CD8-positive, alpha-beta memory T cell (primary cell): Measurements from ENCODE around the gene SHISAL2B. TPM values are rescaled to one million over a fixed set of nuclear protein-coding genes. Genes with fewer than 3 reads are reported as not detected.

Source experiments
- CTCF ChIA-PET: fragments of 350-600 bp; sonication (Branson Sonifier 250); formaldehyde crosslinking; loops from one replicate; lab custom pipeline; 2021; ENCODE audit warnings: antibody characterized with exemption; lab: Charles Lee
- POLR2A ChIA-PET: fragments of 350-600 bp; sonication (Branson Sonifier 250); formaldehyde crosslinking; loops from one replicate; lab custom pipeline; 2021; ENCODE audit warnings: antibody characterized with exemption; lab: Charles Lee
- DNase-seq, 5 donors: peaks; one replicate each; pipeline versions ENCODE4 v3.0.0 to v3.0.0-alpha.2; 2020 to 2022; ENCODE audit warnings: mixed read lengths in 1 of 5
- H3K27ac ChIP-seq: one replicate; pipeline ENCODE4 v1.7.0; 2013; ENCODE audit warnings: low read depth, mild to moderate bottlenecking, low read length, moderate library complexity
- H3K27me3 ChIP-seq: 2 replicates; pipeline ENCODE4 v1.7.0; 2013; ENCODE audit warnings: low read length, mild to moderate bottlenecking; ENCODE audit not compliant: insufficient read depth, poor library complexity, severe bottlenecking
- H3K36me3 ChIP-seq: 2 replicates; pipeline ENCODE4 v1.7.0; 2013; ENCODE audit warnings: mild to moderate bottlenecking, low read length, moderate library complexity; ENCODE audit not compliant: insufficient read depth
- H3K4me1 ChIP-seq: 2 replicates; pipeline ENCODE4 v1.7.0; 2013; ENCODE audit warnings: mild to moderate bottlenecking, low read length, moderate library complexity; ENCODE audit not compliant: insufficient read depth
- H3K4me3 ChIP-seq: 2 replicates; pipeline ENCODE4 v1.7.0; 2013; ENCODE audit warnings: mild to moderate bottlenecking, low read length
- H3K9me3 ChIP-seq: 2 replicates; pipeline ENCODE4 v1.7.0; 2013; ENCODE audit warnings: mild to moderate bottlenecking, low read length
- H3K27ac Mint-ChIP-seq, 8 donors: one replicate each; pipeline ENCODE4 v1.8.0; 2020 to 2021; ENCODE audit warnings: mixed read lengths in 8 of 8, mild to moderate bottlenecking in 6 of 8, inconsistent platforms in 3 of 8, moderate library complexity in 3 of 8
- H3K27me3 Mint-ChIP-seq, 2 donors: one replicate each; pipeline ENCODE4 v1.8.0; 2020 to 2021; ENCODE audit warnings: mixed read lengths in 2 of 2, mild to moderate bottlenecking in 1 of 2, moderate library complexity in 1 of 2
- H3K36me3 Mint-ChIP-seq, 3 donors: one replicate each; pipeline ENCODE4 v1.8.0; 2020 to 2021; ENCODE audit warnings: mixed read lengths in 3 of 3, inconsistent platforms in 1 of 3, mild to moderate bottlenecking in 1 of 3
- H3K4me1 Mint-ChIP-seq, 3 donors: one replicate each; pipeline ENCODE4 v1.8.0; 2020 to 2021; ENCODE audit warnings: mixed read lengths in 3 of 3, inconsistent platforms in 1 of 3, mild to moderate bottlenecking in 1 of 3
- H3K4me3 Mint-ChIP-seq, 7 donors: one replicate each; pipeline ENCODE4 v1.8.0; 2020 to 2021; ENCODE audit warnings: mixed read lengths in 7 of 7, mild to moderate bottlenecking in 6 of 7, moderate library complexity in 4 of 7, inconsistent platforms in 2 of 7
- H3K9me3 Mint-ChIP-seq, 5 donors: one replicate each; pipeline ENCODE4 v1.8.0; 2020 to 2022; ENCODE audit warnings: mixed read lengths in 5 of 5, mild to moderate bottlenecking in 3 of 5, moderate library complexity in 2 of 5, inconsistent platforms in 1 of 5
- polyA plus RNA-seq: library from polyadenylated mRNA; unstranded; fragments of 300-500 nt; fragmentation: Illumina TruSeq; gene quantifications from one replicate; pipeline ENCODE4 v1.2.3, GENCODE V29; 2021
- total RNA-seq, 2 experiments: library from RNA; stranded (reverse); gene quantifications; one replicate each; pipeline ENCODE4 v1.2.3, GENCODE V29; 2021

The SHISAL2B gene
- total and polyA plus RNA-seq, 3 experiments from 2014 or later: not detected

DNA sequence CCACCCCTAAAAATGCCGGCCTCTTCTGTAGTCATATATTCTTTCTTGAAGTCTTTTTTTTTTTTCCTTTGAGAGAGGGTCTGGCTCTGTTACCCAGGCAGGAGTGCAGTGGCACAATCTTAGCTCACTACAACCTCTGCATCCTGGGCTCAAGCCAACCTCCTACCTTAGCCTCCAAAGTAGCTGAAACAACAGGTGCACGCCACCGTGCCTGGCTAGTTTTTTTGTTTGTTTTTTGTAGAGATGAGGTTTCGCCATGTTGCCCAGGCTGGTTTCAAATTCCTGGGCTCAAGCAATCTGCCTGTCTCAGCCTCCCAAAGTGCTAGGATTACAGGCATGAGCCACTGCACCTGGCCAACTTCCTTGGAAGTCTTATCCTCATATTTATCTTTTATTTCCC, 59.1 kb downstream of the SHISAL2B start:
- H3K36me3 Mint-ChIP-seq: peaks cover 3 to 27% (median 10%) of the 10 kb centered on the region in 3 donors
- no peaks in the 10 kb centered on the region for H3K9me3 Mint-ChIP-seq
- H3K4me1 ChIP-seq: no peaks in the 10 kb centered on the region
- H3K4me1 Mint-ChIP-seq: peaks cover 4 to 25% (median 25%) of the 10 kb centered on the region in 3 donors
- no peak overlapping the region for H3K4me3 Mint-ChIP-seq
- no peaks in the 10 kb centered on the region for H3K27me3 Mint-ChIP-seq
- peak overlapping the region in 1 of 8 donors; percentile 31 for H3K27ac Mint-ChIP-seq
- POLR2A ChIA-PET: no interaction called here
- peaks cover 3% of the 10 kb centered on the region for H3K36me3 ChIP-seq
- no peaks in the 10 kb centered on the region for H3K27me3 ChIP-seq
- no peak overlapping the region for H3K27ac ChIP-seq
- no peak for DNase-seq
- CTCF ChIA-PET: interaction anchor here (1.4 kb wide), 1 partner anchor 35 kb away, joined by 3 read pairs; no protein-coding TSS in a partner anchor
- no peaks in the 10 kb centered on the region for H3K9me3 ChIP-seq
- H3K4me3 ChIP-seq: no peak overlapping the region

- no peak overlapping the region for H3K4me3 ChIP-seq
- Mint-ChIP-seq H3K4me3 (no peak overlapping the region), H3K27me3 (no peaks in the 10 kb centered on the region), H3K27ac (no peak overlapping the region), H3K4me1 (peaks cover 10 to 37% (median 32%) of the 10 kb centered on the region in 3 donors), H3K9me3 (no peaks in the 10 kb centered on the region), H3K36me3 (peaks cover 3 to 41% (median 9%) of the 10 kb centered on the region in 3 donors)
- H3K27me3 ChIP-seq: no peaks in the 10 kb centered on the region
- DNase-seq: no peak
- no peak overlapping the region for H3K27ac ChIP-seq
- H3K9me3 ChIP-seq: no peaks in the 10 kb centered on the region
- ChIA-PET CTCF (no interaction called here), POLR2A (no interaction called here)
- H3K36me3 ChIP-seq: peaks cover 3% of the 10 kb centered on the region
- H3K4me1 ChIP-seq: no peaks in the 10 kb centered on the region
Observed at GRCh38 chr5:64754066-64754465, 63.8 kb downstream of the SHISAL2B start.

GRCh38 chr5:64758901-64759300, 68.6 kb downstream of the SHISAL2B start:
- Mint-ChIP-seq H3K27ac (no peak overlapping the region), H3K36me3 (peaks cover 0 to 56% (median 5%) of the 10 kb centered on the region in 3 donors), H3K27me3 (no peaks in the 10 kb centered on the region), H3K9me3 (no peaks in the 10 kb centered on the region), H3K4me3 (no peak overlapping the region), H3K4me1 (peaks cover 12 to 50% (median 47%) of the 10 kb centered on the region in 3 donors)
- no peak for DNase-seq
- Histone ChIP-seq H3K27me3 (no peaks in the 10 kb centered on the region), H3K27ac (no peak overlapping the region), H3K4me1 (no peaks in the 10 kb centered on the region), H3K9me3 (no peaks in the 10 kb centered on the region), H3K36me3 (peaks cover 2% of the 10 kb centered on the region), H3K4me3 (no peak overlapping the region)
- ChIA-PET POLR2A (no interaction called here), CTCF (interaction anchor here (1.7 kb wide), 1 partner anchor 9 kb away, joined by 3 read pairs; no protein-coding TSS in a partner anchor)

DNA sequence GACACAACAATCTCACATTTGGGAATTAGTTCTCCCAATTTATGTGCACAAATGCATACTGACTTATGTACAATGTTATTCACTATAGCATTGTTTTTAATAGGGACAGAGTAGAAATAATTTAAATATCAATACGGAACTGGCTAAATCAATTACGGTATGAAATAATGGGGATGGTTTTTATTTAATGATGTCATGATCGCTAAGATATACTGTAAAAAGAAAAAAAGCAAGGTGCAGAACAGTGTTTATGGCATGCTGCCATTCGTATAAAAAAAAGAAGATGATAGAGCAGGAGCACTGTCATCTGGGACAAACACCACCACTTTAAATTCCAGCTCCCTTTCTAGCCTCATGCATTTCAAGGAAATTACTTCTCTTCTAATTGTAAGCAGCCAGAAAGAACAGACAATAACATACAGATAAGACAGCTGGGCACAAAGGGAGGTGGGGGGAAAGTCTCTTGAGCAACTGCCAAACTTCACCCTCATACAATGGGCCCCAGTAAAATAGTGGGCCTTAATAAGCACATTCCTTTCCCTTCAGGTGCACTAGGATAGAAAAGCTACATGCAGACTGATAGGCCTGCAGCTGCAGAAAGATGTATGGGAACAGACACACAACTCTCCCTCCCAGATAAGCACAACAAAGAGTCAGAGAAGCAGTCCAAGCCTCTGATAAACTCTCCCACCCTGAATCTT, 69.8 kb downstream of the SHISAL2B start:
- Mint-ChIP-seq H3K27me3 (no peaks in the 10 kb centered on the region), H3K9me3 (no peaks in the 10 kb centered on the region), H3K27ac (no peak overlapping the region), H3K4me3 (no peak overlapping the region), H3K36me3 (peaks cover 0 to 53% (median 8%) of the 10 kb centered on the region in 3 donors), H3K4me1 (peaks cover 17 to 57% (median 55%) of the 10 kb centered on the region in 3 donors)
- Histone ChIP-seq H3K9me3 (no peaks in the 10 kb centered on the region), H3K4me1 (no peaks in the 10 kb centered on the region), H3K4me3 (no peak overlapping the region), H3K36me3 (no peaks in the 10 kb centered on the region), H3K27me3 (no peaks in the 10 kb centered on the region), H3K27ac (no peak overlapping the region)
- DNase-seq: no peak
- CTCF ChIA-PET: no interaction called here
- POLR2A ChIA-PET: no interaction called here

DNA sequence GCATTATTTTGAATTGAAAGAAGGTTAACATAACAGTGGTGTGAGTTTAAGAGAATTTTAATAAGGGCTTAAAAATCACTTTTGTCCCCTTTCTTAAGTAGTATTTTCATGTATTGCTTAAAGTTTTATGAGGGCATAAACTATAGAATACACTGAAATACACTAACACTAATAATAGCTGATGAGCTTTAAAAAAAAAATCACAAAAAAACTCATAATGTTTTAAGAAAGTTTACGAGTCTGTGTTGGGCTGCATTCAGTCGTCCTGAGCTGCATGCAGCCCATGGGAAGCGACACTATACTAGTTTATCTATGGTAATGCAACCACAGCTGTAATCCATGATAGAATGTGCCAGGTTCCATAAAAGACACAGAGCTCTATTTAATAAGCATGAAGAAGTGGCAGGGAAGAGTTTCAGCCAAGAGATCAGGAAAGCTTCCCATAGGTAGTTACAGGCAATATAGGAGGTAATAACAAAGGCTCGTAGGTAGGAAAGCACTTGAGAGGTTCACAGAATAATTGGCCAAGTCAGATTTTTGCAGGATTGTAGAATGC, 73.7 kb downstream of the SHISAL2B start:
- Mint-ChIP-seq H3K27me3 (no peaks in the 10 kb centered on the region), H3K4me3 (peak overlapping the region in 1 of 7 donors; percentile 43), H3K4me1 (peaks cover 35 to 73% (median 71%) of the 10 kb centered on the region in 3 donors), H3K36me3 (peaks cover 0 to 55% (median 7%) of the 10 kb centered on the region in 3 donors), H3K9me3 (no peaks in the 10 kb centered on the region), H3K27ac (peak overlapping the region in 1 of 8 donors; percentile 0)
- Histone ChIP-seq H3K4me3 (no peak overlapping the region), H3K36me3 (no peaks in the 10 kb centered on the region), H3K27ac (no peak overlapping the region), H3K27me3 (no peaks in the 10 kb centered on the region), H3K9me3 (no peaks in the 10 kb centered on the region), H3K4me1 (peaks cover 21% of the 10 kb centered on the region)
- DNase-seq: no peak
- ChIA-PET CTCF (no interaction called here), POLR2A (no interaction called here)

GRCh38 chr5:64765804-64766504, 75.7 kb downstream of the SHISAL2B start:
- peaks cover 0 to 39% (median 7%) of the 10 kb centered on the region in 3 donors for H3K36me3 Mint-ChIP-seq
- Histone ChIP-seq H3K4me1 (peaks cover 34% of the 10 kb centered on the region), H3K36me3 (no peaks in the 10 kb centered on the region), H3K27me3 (no peaks in the 10 kb centered on the region), H3K9me3 (no peaks in the 10 kb centered on the region), H3K4me3 (no peak overlapping the region), H3K27ac (no peak overlapping the region)
- CTCF ChIA-PET: no interaction called here
- POLR2A ChIA-PET: no interaction called here
- H3K27me3 Mint-ChIP-seq: no peaks in the 10 kb centered on the region
- peak overlapping the region in 4 of 8 donors; percentile 6 to 54 (median 14) for H3K27ac Mint-ChIP-seq
- peaks cover 50 to 72% (median 70%) of the 10 kb centered on the region in 3 donors for H3K4me1 Mint-ChIP-seq
- no peak for DNase-seq
- H3K9me3 Mint-ChIP-seq: no peaks in the 10 kb centered on the region
- H3K4me3 Mint-ChIP-seq: peak overlapping the region in 3 of 7 donors; percentile 5 to 34 (median 20)

DNA sequence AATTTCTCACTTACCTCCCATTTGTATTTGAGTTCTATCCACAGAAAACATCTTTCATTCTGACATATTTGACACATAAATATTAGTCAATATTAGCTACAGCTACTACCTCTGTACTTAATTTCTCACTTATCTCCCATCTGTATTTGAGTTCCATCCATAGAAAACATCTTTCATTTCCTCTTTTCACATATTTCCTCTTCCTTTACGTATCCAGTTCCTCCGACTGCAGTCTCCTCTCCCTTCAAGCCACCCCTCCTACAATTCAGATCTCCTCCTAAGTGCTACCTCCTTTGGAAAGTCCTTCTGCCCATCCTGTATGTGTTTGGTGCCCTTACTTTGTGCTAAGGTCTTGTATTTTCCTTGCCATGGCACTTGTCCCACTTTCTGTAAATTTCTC, 76.6 kb downstream of the SHISAL2B start:
- no peak overlapping the region for H3K27ac ChIP-seq
- peaks cover 0 to 32% (median 6%) of the 10 kb centered on the region in 3 donors for H3K36me3 Mint-ChIP-seq
- ChIA-PET POLR2A (interaction anchor here (0.5 kb wide), 1 partner anchor 1160 kb away, joined by 3 read pairs; the partner anchor contains the start of gene ERBIN), CTCF (no interaction called here)
- H3K27ac Mint-ChIP-seq: peak overlapping the region in 4 of 8 donors; percentile 34 to 100 (median 92)
- no peak for DNase-seq
- no peaks in the 10 kb centered on the region for H3K9me3 ChIP-seq
- H3K9me3 Mint-ChIP-seq: no peaks in the 10 kb centered on the region
- no peaks in the 10 kb centered on the region for H3K36me3 ChIP-seq
- peaks cover 34% of the 10 kb centered on the region for H3K4me1 ChIP-seq
- H3K4me3 Mint-ChIP-seq: peak overlapping the region; percentile 51 to 100 (median 99)
- H3K4me1 Mint-ChIP-seq: peaks cover 56 to 77% (median 68%) of the 10 kb centered on the region in 3 donors
- no peak overlapping the region for H3K4me3 ChIP-seq
- no peaks in the 10 kb centered on the region for H3K27me3 Mint-ChIP-seq
- H3K27me3 ChIP-seq: no peaks in the 10 kb centered on the region
